K562 (cell line): ENCODE results near the gene CFAP58. TPM values are rescaled to one million over a fixed set of nuclear protein-coding genes. Genes with fewer than 3 reads are reported as not detected.
A peak's percentile ranks its signal among the peaks of the same experiment; 100 is the strongest.

ENCODE experiments used
- AFF1 ChIP-seq, 2 experiments: fragments of 450-650 bp; IDR thresholded peaks; 2 replicates each; pipeline ENCODE4 v1.6.1; 2018; ENCODE audit warnings: mild to moderate bottlenecking in 2 of 2, low read depth in 1 of 2; ENCODE audit not compliant: partially characterized antibody in 2 of 2
- HOMEZ ChIP-seq: fragments of 250-450 bp; sonication (Bioruptor Pico); IDR thresholded peaks from 2 replicates; pipeline ENCODE4 v1.4.0; 2020; ENCODE audit warnings: mild to moderate bottlenecking, moderate library complexity
- LEF1 ChIP-seq: fragments of 450-650 bp; IDR thresholded peaks from 2 replicates; pipeline ENCODE4 v1.6.1; 2016; ENCODE audit warnings: mild to moderate bottlenecking
- MEF2D ChIP-seq: conservative IDR thresholded peaks from 2 replicates; pipeline ENCODE4 v1.6.1; 2016; ENCODE audit warnings: low read depth, missing genetic modification characterization, missing compliant biosample characterization
- XRCC5 ChIP-seq: fragments of 200-400 bp; formaldehyde crosslinking; IDR thresholded peaks from 2 replicates; pipeline ENCODE4 v1.6.1; 2017; ENCODE audit warnings: low read depth, mild to moderate bottlenecking, low read length
- ZBTB11 ChIP-seq, 3 experiments: fragments of 200-800 bp in 1 of 3; fragments of 250-450 bp in 1 of 3; fragments of 450-650 bp in 1 of 3; sonication (Bioruptor Pico) in 1 of 3; sonication (Bioruptor generic) in 1 of 3; formaldehyde crosslinking in 1 of 3; IDR thresholded peaks; 2 replicates each; pipeline versions ENCODE4 v1.6.1 to v1.8.0; 2016 to 2022; ENCODE audit warnings: mild to moderate bottlenecking in 2 of 3, missing genetic modification characterization in 2 of 3, missing compliant biosample characterization in 1 of 3, moderate library complexity in 1 of 3
- ZNF431 ChIP-seq: sonication (generic); formaldehyde crosslinking; IDR thresholded peaks from 2 replicates; pipeline ENCODE4 v1.8.0; 2022; ENCODE audit warnings: mild to moderate bottlenecking, missing genetic modification reagents
- ZNF589 ChIP-seq: fragments of 200-800 bp; sonication (Bioruptor generic); IDR thresholded peaks from 2 replicates; pipeline ENCODE4 v1.6.1; 2016; ENCODE audit warnings: low read depth, missing genetic modification characterization, missing compliant biosample characterization
- polyA plus RNA-seq, 8 experiments: library from polyadenylated mRNA; depleted of rRNA in 4 of 8; stranded (reverse) in 5 of 8; unstranded in 3 of 8; fragments of >200 nt; fragmentation: Nextera tagmentation in 2 of 8; fragmentation: Illumina TruSeq in 1 of 8; extraction: Ambion mirVana in 2 of 8; extraction: Trizol in 1 of 8; gene quantifications; 2 replicates each; pipeline versions ENCODE4 v1.2.1 to v1.2.3, GENCODE V29; 2011 to 2014; ENCODE audit warnings: inconsistent platforms in 1 of 8, missing spikeins in 1 of 8
- total RNA-seq, 7 experiments: library from RNA; depleted of rRNA in 6 of 7; stranded (reverse); fragments of >200 nt in 6 of 7; fragmentation: Illumina TruSeq in 2 of 7; extraction: Trizol in 2 of 7; gene quantifications; 2 replicates each; pipeline versions ENCODE4 v1.2.1 to v1.2.3, GENCODE V29; 2011 to 2021; ENCODE audit warnings: low replicate concordance in 1 of 7
- TF ChIP-seq, protein P1 (sequence below): fragments of 200-800 bp; sonication (Bioruptor generic); IDR thresholded peaks from 2 replicates; pipeline ENCODE4 v1.6.1; 2016; ENCODE audit warnings: missing genetic modification characterization, missing compliant biosample characterization
- TF ChIP-seq, protein P2 (sequence below): IDR thresholded peaks from 2 replicates; pipeline ENCODE4 v1.6.1; 2016; ENCODE audit warnings: missing genetic modification characterization, missing compliant biosample characterization

Gene CFAP58
- total and polyA plus RNA-seq, 9 of the 15 experiments (the other 6 are each of a cell fraction or from before 2014, with no cell fraction given) = 0.08 to 2.0 (median 0.71) TPM

GRCh38 chr10:104340111-104340526, 13.5 kb upstream of the CFAP58 start (continued):
- TF ChIP-seq, protein P1, sequence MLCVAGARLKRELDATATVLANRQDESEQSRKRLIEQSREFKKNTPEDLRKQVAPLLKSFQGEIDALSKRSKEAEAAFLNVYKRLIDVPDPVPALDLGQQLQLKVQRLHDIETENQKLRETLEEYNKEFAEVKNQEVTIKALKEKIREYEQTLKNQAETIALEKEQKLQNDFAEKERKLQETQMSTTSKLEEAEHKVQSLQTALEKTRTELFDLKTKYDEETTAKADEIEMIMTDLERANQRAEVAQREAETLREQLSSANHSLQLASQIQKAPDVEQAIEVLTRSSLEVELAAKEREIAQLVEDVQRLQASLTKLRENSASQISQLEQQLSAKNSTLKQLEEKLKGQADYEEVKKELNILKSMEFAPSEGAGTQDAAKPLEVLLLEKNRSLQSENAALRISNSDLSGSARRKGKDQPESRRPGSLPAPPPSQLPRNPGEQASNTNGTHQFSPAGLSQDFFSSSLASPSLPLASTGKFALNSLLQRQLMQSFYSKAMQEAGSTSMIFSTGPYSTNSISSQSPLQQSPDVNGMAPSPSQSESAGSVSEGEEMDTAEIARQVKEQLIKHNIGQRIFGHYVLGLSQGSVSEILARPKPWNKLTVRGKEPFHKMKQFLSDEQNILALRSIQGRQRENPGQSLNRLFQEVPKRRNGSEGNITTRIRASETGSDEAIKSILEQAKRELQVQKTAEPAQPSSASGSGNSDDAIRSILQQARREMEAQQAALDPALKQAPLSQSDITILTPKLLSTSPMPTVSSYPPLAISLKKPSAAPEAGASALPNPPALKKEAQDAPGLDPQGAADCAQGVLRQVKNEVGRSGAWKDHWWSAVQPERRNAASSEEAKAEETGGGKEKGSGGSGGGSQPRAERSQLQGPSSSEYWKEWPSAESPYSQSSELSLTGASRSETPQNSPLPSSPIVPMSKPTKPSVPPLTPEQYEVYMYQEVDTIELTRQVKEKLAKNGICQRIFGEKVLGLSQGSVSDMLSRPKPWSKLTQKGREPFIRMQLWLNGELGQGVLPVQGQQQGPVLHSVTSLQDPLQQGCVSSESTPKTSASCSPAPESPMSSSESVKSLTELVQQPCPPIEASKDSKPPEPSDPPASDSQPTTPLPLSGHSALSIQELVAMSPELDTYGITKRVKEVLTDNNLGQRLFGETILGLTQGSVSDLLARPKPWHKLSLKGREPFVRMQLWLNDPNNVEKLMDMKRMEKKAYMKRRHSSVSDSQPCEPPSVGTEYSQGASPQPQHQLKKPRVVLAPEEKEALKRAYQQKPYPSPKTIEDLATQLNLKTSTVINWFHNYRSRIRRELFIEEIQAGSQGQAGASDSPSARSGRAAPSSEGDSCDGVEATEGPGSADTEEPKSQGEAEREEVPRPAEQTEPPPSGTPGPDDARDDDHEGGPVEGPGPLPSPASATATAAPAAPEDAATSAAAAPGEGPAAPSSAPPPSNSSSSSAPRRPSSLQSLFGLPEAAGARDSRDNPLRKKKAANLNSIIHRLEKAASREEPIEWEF (CRISPR knock-in tag) = no peak
- peak; percentile 49; the same call in 1 of the 2 replicates for TF ChIP-seq LEF1
- TF ChIP-seq ZNF431 (CRISPR knock-in tag) = no peak
- TF ChIP-seq ZNF589 (CRISPR knock-in tag) = peak; percentile 79
- no peak for TF ChIP-seq ZBTB11 (CRISPR knock-in tag; IDR thresholded peaks at IDR 0.05)
- TF ChIP-seq, protein P2, sequence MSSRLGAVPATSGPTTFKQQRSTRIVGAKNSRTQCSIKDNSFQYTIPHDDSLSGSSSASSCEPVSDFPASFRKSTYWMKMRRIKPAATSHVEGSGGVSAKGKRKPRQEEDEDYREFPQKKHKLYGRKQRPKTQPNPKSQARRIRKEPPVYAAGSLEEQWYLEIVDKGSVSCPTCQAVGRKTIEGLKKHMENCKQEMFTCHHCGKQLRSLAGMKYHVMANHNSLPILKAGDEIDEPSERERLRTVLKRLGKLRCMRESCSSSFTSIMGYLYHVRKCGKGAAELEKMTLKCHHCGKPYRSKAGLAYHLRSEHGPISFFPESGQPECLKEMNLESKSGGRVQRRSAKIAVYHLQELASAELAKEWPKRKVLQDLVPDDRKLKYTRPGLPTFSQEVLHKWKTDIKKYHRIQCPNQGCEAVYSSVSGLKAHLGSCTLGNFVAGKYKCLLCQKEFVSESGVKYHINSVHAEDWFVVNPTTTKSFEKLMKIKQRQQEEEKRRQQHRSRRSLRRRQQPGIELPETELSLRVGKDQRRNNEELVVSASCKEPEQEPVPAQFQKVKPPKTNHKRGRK (tag) = no peak
- no peak for TF ChIP-seq XRCC5
- no peak for TF ChIP-seq HOMEZ (CRISPR knock-in tag)
- no peak for TF ChIP-seq MEF2D (tag)
- peak in 1 of 2 experiments; percentile 10 for TF ChIP-seq AFF1 (IDR thresholded peaks at IDR 0.05; ENCODE audit: low read depth in 1 of 2, partially characterized antibody in 2 of 2)
